Dendritic cell treated with granulocyte-macrophage colony-stimulating factor and Interleukin-4, amounts not matched to agents 40 ng/mL and 50 ng/mL, for 4 days (primary cell): ENCODE measurements around the gene DTX3.

Experiments used
- H3K27ac Mint-ChIP-seq: one replicate; pipeline ENCODE4 v1.8.0; 2022; ENCODE audit warnings: mild to moderate bottlenecking, mixed read lengths
- H3K27me3 Mint-ChIP-seq: one replicate; pipeline ENCODE4 v1.8.0; 2022; ENCODE audit warnings: mild to moderate bottlenecking, mixed read lengths
- H3K36me3 Mint-ChIP-seq: one replicate; pipeline ENCODE4 v1.8.0; 2022; ENCODE audit warnings: low read depth, mixed read lengths
- H3K4me1 Mint-ChIP-seq: one replicate; pipeline ENCODE4 v1.8.0; 2022; ENCODE audit warnings: low read depth, mixed read lengths
- H3K4me3 Mint-ChIP-seq: one replicate; pipeline ENCODE4 v1.8.0; 2022; ENCODE audit warnings: mild to moderate bottlenecking, moderate library complexity, mixed read lengths
- H3K9me3 Mint-ChIP-seq: one replicate; pipeline ENCODE4 v1.8.0; 2022; ENCODE audit warnings: mixed read lengths
- intact Hi-C: fragments of 100-400 bp; cut with micrococcal nuclease; formaldehyde crosslinking; loops from one replicate; pipeline ENCODE4 v1.15.0; 2022

Gene DTX3

DNA sequence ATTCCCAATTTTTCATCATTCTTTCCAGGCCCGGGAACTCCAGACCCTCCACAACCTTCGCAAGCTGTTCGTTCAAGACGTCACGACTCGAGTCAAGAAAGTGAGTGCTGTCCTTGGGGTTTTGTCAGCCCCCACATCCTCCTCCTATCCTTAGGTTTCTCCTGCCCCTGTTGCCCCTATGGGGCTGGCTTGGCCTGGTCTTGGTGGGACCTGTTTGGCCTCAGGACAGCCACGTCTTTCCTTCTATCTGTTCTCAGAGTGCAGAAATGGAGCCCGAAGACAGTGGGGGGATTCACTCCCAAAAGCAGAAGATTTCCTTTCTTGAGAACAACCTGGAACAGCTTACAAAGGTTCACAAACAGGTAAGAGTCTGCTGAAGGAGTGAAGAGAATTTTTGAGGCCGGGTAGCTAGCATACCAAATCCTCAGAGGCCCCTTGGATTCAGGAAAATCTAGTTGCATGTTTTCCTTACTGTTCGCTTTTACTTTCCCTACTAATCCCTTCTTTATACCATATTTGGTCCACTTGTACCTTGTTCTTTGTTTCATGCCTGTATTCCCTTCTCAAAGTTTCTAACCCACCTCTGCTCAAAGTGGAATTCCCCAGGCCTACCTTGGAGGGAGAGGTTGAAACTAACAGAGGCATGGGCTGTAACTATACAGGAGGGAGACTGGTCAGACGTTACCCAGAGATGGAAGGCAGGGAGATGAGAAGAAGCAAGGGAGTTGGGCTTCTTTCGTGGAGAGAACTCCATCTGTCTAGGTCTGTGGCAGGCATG, 26.5 kb upstream of the DTX3 start:
- H3K4me1 Mint-ChIP-seq, result peaks cover 3% of the 10 kb centered on the region

GRCh38 chr12:57579011-57579410, 25.6 kb upstream of the DTX3 start:
- H3K9me3 Mint-ChIP-seq, result no peaks in the 10 kb centered on the region
- H3K27ac Mint-ChIP-seq, result no peak overlapping the region
- intact Hi-C loops, result no loop called here
- H3K36me3 Mint-ChIP-seq, result no peaks in the 10 kb centered on the region
- peaks cover 32% of the 10 kb centered on the region for H3K27me3 Mint-ChIP-seq
- H3K4me1 Mint-ChIP-seq, result peaks cover 11% of the 10 kb centered on the region
- H3K4me3 Mint-ChIP-seq, result no peak overlapping the region

More for the DNA sequence above, 26.5 kb upstream of the DTX3 start:
- Mint-ChIP-seq H3K9me3 (no peaks in the 10 kb centered on the region), H3K4me3 (no peak overlapping the region), H3K27ac (no peak overlapping the region), H3K27me3 (peaks cover 28% of the 10 kb centered on the region), H3K36me3 (no peaks in the 10 kb centered on the region)
- intact Hi-C loops, result no loop called here

DNA sequence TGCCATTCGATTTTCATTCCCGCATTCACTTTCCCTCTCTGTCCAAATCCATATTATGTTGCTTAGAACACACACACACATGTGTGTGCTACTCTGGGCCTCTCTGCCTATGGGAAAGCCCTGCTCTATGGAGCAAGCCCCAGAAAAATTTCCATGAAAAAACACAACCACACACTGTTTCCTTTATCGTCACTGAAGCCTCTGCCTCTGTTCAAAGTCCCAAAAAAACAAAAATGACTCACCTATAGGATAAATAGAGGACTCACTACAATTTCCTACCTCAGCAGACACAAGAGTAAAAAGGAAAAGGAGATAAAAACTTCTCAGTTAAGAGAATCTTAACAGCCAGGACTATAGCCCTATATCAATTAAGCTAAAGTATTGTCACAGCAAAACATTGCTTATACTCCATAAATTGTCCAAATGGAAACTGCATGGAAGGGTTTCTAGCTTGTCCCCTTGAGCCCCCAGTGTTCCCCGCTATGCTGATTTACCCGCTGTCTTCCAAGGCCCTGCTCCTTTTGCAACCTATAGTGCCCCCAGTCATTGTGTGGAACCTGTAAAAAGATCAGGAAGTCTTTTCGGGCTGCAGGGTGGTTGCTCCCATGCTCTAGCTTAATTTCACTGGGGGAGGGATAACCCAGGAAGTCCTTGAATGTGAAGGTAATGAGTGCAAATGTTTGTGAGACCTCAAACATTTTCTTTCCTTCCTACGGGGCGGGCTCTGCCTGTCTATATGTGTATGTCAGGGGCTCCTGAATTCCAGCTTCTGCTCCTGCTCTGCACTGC, 24.8 kb upstream of the DTX3 start:
- H3K27me3 Mint-ChIP-seq, result peaks cover 31% of the 10 kb centered on the region
- no peak overlapping the region for H3K4me3 Mint-ChIP-seq
- H3K4me1 Mint-ChIP-seq, result peaks cover 20% of the 10 kb centered on the region
- intact Hi-C loops, result loop anchor here (5.0 to 10.0 kb wide), 2 partner anchors 162 to 325 kb away; no protein-coding TSS in a partner anchor
- no peaks in the 10 kb centered on the region for H3K9me3 Mint-ChIP-seq
- no peaks in the 10 kb centered on the region for H3K36me3 Mint-ChIP-seq
- no peak overlapping the region for H3K27ac Mint-ChIP-seq

DNA sequence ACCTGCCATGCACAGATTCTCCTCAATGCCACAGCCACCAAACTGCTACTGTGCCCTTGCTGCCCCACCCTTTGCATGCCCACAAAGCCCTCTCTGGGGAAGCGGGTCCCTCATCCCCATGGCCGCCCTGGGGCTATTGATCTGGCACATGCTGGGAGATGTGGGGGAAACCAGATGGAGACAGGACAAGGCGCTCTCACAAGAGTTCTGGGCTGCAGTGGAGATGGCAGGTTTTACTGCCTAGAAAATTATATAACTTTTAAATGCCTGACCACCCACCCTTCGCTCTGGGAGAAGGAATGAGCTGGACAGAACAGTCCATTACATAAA, 24.2 kb upstream of the DTX3 start:
- H3K36me3 Mint-ChIP-seq, result no peaks in the 10 kb centered on the region
- H3K4me3 Mint-ChIP-seq, result no peak overlapping the region
- peaks cover 29% of the 10 kb centered on the region for H3K27me3 Mint-ChIP-seq
- intact Hi-C loops, result loop anchor here (5.0 to 10.0 kb wide), 2 partner anchors 162 to 324 kb away; no protein-coding TSS in a partner anchor
- no peak overlapping the region for H3K27ac Mint-ChIP-seq
- H3K4me1 Mint-ChIP-seq, result peaks cover 25% of the 10 kb centered on the region
- no peaks in the 10 kb centered on the region for H3K9me3 Mint-ChIP-seq

DNA sequence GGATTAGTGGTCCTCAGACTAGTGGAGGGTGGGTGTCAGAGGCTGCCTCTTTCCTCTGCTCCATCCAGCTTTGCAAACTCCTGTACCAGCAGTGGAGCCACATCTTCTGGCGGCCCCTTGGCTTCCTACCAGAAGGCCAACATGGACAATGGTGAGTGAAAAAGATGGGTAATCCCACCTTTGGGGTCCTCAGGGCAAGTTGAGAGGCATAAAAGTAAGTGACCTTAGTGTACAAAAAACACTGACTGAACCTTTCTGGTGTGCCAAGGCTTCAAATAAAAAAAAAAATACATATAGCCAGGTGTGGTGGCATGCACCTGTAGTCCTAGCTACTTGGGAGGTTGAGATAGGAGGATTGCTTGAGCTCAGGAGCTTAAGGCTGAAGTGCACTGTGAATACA, 22.8 kb upstream of the DTX3 start:
- Mint-ChIP-seq H3K4me1 (peaks cover 25% of the 10 kb centered on the region), H3K4me3 (no peak overlapping the region), H3K27me3 (peaks cover 25% of the 10 kb centered on the region), H3K27ac (no peak overlapping the region), H3K36me3 (no peaks in the 10 kb centered on the region), H3K9me3 (no peaks in the 10 kb centered on the region)
- intact Hi-C loops, result loop anchor here (5.0 to 10.0 kb wide), 2 partner anchors 160 to 323 kb away; no protein-coding TSS in a partner anchor

GRCh38 chr12:57582440-57582839, 22.2 kb upstream of the DTX3 start:
- peaks cover 25% of the 10 kb centered on the region for H3K4me1 Mint-ChIP-seq
- H3K9me3 Mint-ChIP-seq, result no peaks in the 10 kb centered on the region
- intact Hi-C loops, result loop anchor here (5.0 to 10.0 kb wide), 2 partner anchors 160 to 322 kb away; no protein-coding TSS in a partner anchor
- peaks cover 25% of the 10 kb centered on the region for H3K27me3 Mint-ChIP-seq
- no peaks in the 10 kb centered on the region for H3K36me3 Mint-ChIP-seq
- H3K4me3 Mint-ChIP-seq, result no peak overlapping the region
- H3K27ac Mint-ChIP-seq, result no peak overlapping the region

GRCh38 chr12:57583008-57583831, 21.4 kb upstream of the DTX3 start:
- intact Hi-C loops, result loop anchor here (1.0 to 10.0 kb wide), 3 partner anchors 38 to 322 kb away; no protein-coding TSS in a partner anchor
- H3K27me3 Mint-ChIP-seq, result peaks cover 24% of the 10 kb centered on the region
- H3K27ac Mint-ChIP-seq, result no peak overlapping the region
- H3K4me1 Mint-ChIP-seq, result peaks cover 25% of the 10 kb centered on the region
- no peaks in the 10 kb centered on the region for H3K9me3 Mint-ChIP-seq
- no peak overlapping the region for H3K4me3 Mint-ChIP-seq
- no peaks in the 10 kb centered on the region for H3K36me3 Mint-ChIP-seq

GRCh38 chr12:57584050-57584449, 20.6 kb upstream of the DTX3 start:
- Mint-ChIP-seq H3K27me3 (peaks cover 20% of the 10 kb centered on the region), H3K36me3 (no peaks in the 10 kb centered on the region), H3K9me3 (no peaks in the 10 kb centered on the region), H3K27ac (no peak overlapping the region), H3K4me1 (peaks cover 25% of the 10 kb centered on the region), H3K4me3 (no peak overlapping the region)
- intact Hi-C loops, result loop anchor here (5.0 to 10.0 kb wide), 2 partner anchors 158 to 321 kb away; no protein-coding TSS in a partner anchor

- no peaks in the 10 kb centered on the region for H3K9me3 Mint-ChIP-seq
- H3K4me3 Mint-ChIP-seq, result no peak overlapping the region
- H3K27ac Mint-ChIP-seq, result no peak overlapping the region
- no peaks in the 10 kb centered on the region for H3K36me3 Mint-ChIP-seq
- H3K27me3 Mint-ChIP-seq, result peaks cover 20% of the 10 kb centered on the region
- intact Hi-C loops, result loop anchor here (5.0 to 10.0 kb wide), 2 partner anchors 158 to 320 kb away; no protein-coding TSS in a partner anchor
- peaks cover 25% of the 10 kb centered on the region for H3K4me1 Mint-ChIP-seq
Measured at GRCh38 chr12:57584690-57585089, 19.9 kb upstream of the DTX3 start.

DNA sequence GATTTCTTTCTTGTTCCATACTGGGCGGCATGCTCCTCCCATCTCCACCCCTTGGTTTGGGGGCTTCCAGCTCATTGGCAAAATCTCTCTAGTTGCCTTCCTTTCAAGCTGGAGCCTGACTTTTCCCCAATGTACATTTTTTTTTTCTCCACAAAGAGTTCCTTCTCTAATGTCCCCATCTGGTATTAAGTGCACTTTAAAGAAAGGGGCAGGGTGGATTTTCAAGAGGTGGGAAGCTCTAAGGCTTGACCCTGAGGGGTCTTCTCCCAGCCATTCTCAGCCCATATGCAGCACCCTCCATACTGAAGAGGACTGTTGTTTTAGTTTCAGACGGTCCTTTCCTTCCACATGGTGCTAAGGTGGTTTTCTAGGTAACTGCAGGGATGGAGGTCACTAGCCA, 19.5 kb upstream of the DTX3 start:
- Mint-ChIP-seq H3K27ac (no peak overlapping the region), H3K4me3 (no peak overlapping the region), H3K4me1 (peaks cover 26% of the 10 kb centered on the region), H3K9me3 (no peaks in the 10 kb centered on the region), H3K36me3 (no peaks in the 10 kb centered on the region), H3K27me3 (peaks cover 18% of the 10 kb centered on the region)
- intact Hi-C loops, result loop anchor here (10.0 kb wide), 1 partner anchor 320 kb away; no protein-coding TSS in a partner anchor

DNA sequence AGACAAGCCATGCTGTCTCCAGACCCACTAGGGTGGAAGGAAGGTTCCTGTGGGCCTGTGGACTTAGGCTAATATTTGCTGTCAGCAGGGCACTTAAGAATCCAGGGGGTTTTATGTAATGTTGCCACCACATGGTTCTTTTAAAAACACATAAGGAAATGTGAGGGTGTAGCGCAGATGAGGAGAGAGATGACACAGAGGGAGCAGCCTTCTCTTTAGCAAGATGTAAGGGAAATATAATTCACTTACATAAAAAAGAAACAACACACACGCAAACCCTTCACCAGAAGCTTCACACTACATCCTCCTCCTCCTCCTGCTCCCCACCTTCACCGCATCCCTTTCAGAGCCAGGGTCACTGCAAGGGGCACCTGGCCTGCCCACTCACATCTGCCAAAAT, 18.5 kb upstream of the DTX3 start:
- Mint-ChIP-seq H3K27ac (no peak overlapping the region), H3K4me1 (peaks cover 31% of the 10 kb centered on the region), H3K4me3 (no peak overlapping the region), H3K36me3 (peaks cover 1% of the 10 kb centered on the region), H3K27me3 (peaks cover 17% of the 10 kb centered on the region), H3K9me3 (no peaks in the 10 kb centered on the region)
- intact Hi-C loops, result loop anchor here (10.0 kb wide), 1 partner anchor 319 kb away; no protein-coding TSS in a partner anchor

DNA sequence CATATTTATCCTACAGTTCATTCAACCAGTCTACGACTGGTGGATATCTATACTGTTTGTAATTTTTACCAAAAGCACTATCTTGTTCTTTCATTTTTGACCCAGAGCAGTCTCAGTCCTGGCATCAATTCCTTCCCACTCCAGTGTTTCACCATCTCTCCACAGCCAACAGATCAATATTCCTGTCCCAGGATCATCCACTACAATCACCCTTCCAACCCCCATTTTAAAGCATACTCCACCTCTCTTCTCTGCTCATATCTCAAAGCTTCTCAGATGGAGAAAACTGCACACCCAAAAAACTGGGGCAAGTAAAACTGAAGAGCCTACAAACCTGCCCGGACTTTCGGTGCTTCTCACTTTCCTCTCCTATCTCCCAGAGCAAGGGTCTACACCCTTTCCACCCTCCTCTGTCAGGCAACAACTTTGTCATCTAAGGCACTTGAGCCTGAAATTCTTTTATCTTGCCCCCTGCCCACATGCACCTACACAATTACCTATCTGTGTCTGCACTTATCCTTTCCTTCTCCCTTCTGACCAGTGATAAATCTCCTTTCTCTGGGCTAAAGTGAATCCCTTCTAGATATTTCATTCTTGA, 17.7 kb upstream of the DTX3 start:
- H3K4me3 Mint-ChIP-seq, result no peak overlapping the region
- intact Hi-C loops, result loop anchor here (10.0 kb wide), 1 partner anchor 318 kb away; no protein-coding TSS in a partner anchor
- H3K9me3 Mint-ChIP-seq, result no peaks in the 10 kb centered on the region
- H3K27me3 Mint-ChIP-seq, result peaks cover 20% of the 10 kb centered on the region
- peaks cover 38% of the 10 kb centered on the region for H3K4me1 Mint-ChIP-seq
- peaks cover 8% of the 10 kb centered on the region for H3K36me3 Mint-ChIP-seq
- H3K27ac Mint-ChIP-seq, result no peak overlapping the region
